Superior temporal gyrus (tissue), 1 donor: ENCODE measurements around the gene ADORA3.
"Not testable (repeated sequence)": the region's sequence is repeated elsewhere in the genome, so short reads cannot be mapped to it uniquely, and the experiment has no call there.

ENCODE experiments used
- DNase-seq: peaks from one replicate; pipeline ENCODE4 v3.0.0-alpha.2; 2016; ENCODE audit errors: extremely low spot score

Gene ADORA3

DNA sequence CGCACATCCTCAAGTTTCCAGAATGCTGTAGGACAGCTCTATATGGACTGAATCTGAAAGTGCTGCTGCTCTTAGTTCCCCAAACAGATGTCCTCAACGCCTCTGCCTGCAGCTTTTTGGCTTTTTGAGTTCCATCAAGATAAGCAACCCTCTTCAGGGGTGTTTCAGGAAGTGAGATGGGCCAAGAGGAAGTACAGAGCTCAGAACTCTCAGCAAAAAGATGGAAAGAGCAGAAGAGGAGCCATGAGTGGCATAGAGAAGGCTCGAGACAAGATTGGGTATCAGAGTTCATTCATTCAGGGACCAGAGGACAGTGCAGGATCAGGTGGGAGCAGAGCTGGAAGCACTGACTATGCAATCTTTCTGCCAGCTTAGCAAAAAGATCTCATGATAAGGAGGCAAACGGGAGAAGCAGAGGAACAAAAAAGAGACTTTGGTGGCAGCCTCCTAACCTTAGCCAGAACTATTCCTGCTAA, at the start of gene ADORA3, which contains the start of gene TMIGD3:
ADORA3 (minus strand) TSS at position 49 of the 476 bp plus-strand sequence. CDS start 279 bp downstream, outside the sequence.
TMIGD3 (minus strand) TSS at position 49 of the 476 bp plus-strand sequence. CDS start 279 bp downstream, outside the sequence.
- DNase-seq: no peak

DNA sequence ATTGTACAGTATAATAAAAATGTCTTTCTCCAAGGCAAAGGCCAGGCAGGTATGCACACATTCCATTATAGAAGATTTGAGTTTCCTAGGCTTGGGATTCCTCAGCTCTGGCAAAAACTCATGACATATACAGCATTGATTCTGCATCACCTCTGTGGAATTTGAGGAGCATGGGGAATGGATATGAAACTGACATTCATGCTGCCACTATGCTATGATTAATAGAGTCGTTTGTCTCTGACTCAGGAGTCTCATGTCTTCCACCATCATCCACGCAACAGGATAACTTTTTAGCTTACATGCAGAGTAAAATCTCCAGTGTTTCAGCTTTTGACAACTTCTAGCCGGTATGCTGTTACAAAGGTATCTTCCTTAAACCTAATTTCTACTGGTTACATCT, 49.8 kb upstream of the ADORA3 start:
- no peak for DNase-seq

DNA sequence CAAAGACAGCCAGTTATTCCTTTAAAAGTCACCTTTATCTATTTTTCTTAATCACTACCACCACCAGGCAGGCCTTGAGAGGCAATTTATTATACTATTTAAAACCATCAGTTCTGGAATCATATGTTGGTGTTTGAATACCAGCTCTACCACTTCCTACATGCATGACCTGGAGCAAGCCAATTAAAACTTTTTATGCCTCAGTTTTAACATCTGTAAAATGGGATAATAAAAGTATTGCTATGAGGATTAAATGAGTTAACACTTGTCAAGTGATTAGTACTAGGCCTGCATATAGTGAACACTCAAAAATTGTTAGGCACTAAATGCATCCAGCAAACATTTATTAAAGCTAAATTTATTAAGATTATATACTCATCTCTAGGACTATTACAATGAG, 49.2 kb upstream of the ADORA3 start:
- DNase-seq: no peak

- DNase-seq: no peak
Observed at GRCh38 chr1:111551623-111552411, 48.4 kb upstream of the ADORA3 start.

DNA sequence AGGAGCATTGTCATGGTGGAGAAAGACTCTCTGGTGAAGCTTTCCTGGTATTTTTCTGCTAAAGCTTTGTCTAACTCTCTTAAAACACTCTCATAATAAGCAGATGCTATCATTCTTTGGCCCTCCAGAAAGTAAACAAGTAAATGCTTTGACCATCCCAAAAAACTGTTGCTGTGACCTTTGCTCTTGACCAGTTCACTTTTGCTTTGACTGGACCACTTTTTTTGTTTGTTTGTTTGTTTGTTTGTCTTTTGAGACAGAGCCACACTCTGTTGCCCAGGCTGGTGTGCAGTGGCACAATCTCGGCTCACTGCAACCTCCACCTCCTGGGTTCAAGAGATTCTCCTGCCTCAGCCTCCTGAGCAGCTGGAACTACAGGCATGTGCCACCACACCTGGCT, 44.4 kb upstream of the ADORA3 start:
- not testable (repeated sequence) for DNase-seq

DNA sequence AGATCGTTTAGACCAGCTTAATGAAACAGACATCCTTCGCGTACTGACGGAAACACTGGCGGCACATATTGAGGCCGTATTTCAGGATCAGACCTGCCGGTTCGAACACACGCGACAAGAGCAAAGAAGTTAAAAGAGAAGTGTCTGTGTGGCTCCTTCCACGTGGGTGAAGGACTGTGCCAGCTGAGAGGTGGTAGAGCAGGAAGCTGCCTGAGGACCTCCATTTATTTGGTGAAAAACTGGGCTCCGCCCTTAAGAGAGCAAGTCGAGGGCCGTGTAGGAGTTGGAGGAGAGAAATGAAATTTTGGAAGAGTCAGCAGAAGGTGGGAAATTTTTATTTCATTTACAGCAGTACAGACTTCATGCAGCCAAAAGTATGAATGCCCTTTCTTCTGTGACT, 38.8 kb upstream of the ADORA3 start:
- no peak for DNase-seq

GRCh38 chr1:111541721-111542120, 38.3 kb upstream of the ADORA3 start:
- no peak for DNase-seq

- no peak for DNase-seq
Observed at GRCh38 chr1:111540928-111541327, 37.5 kb upstream of the ADORA3 start.

GRCh38 chr1:111538343-111539025, 35.1 kb upstream of the ADORA3 start:
- DNase-seq: no peak

DNA sequence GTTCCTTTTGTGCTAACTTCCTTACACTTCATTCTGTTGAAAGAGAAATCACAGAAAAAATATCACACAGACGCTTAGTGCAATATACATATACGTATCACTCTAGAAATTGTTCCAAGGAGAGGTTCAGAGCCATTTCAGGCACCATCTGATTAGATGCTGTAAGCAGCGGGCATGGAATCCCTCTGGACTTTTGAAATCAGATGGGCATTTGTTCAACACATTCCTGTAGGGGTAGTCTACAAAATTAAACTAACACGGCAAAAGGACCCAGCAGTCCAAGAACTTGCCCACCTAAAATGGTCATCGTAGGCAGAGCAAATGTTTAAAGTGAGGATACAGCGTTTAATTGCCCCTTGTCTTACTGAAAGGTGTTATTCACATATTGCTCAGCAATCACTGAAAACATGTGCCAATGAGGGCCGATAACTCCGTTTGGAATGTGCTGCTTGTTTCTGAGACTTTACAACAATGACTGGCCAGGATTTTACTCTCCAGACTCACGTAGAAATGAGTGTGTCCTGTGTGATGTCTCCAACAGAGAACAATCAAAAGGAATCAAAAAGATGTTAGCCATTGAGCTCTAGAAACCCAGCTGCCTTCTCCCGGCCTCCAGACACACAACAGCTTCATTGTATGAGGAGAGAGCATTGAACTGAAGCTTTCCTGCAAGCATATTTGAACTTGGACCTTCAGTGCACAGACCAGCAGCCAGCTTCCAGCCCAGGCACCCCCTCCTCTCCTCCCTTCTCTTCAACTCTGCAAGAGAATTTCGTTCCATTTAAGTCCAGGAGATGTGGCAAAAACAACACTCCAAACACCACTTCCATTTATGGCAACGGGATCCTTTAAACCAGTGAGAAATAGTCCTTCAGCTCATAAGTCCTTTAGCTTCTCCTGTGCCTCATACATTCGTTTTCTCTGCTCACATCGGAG, 32.1 kb upstream of the ADORA3 start:
- DNase-seq: peak; percentile 76

DNA sequence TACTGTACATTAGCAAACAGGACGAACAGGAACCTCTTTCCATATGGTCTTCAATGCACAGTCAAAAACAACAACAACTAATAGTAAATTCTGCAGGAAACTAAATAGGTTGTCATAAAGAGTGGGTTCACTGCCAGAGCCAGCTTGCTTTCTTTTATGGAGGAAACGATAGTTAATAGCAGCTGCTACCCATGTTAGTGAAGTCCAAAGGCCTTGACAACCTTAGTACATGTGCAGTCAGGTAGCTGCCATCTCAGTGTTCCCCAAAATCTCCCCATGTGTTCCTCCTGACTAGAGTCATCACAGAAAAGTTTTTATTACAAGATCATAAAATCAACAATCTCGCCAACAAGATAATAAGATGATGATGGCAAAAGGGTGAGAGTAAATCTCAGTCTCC, 16.6 kb upstream of the ADORA3 start:
- DNase-seq: no peak

GRCh38 chr1:111517469-111518225, 14.2 kb upstream of the ADORA3 start:
- DNase-seq: no peak

DNA sequence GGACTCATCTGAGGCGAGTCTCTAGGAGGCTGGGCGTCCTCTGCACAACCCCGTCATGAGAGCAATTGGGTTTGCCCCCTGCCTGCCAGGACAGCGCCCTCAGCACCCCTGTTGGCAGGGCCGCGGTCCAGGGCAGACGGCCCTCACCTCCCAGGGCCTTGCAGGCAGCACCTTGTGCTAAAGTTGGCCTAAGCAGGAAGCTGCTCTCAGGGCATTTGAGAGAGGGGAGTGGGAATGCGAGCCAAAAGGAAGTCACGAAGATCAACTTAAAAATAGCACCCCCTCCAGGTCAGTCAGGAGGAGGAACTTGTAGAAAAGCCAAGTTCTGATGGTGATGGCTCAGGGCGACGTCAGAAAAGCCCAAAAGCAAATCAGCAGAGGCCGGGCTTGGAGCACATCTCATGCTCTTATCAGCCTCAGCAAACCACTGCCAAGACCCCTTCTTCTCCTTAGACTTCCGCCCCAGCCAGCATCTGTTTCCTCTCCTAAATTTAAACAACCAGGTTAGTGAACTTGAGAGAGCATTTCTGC, 12.6 kb upstream of the ADORA3 start:
- DNase-seq: no peak

GRCh38 chr1:111515291-111516004, 12.0 kb upstream of the ADORA3 start:
- DNase-seq: no peak

DNA sequence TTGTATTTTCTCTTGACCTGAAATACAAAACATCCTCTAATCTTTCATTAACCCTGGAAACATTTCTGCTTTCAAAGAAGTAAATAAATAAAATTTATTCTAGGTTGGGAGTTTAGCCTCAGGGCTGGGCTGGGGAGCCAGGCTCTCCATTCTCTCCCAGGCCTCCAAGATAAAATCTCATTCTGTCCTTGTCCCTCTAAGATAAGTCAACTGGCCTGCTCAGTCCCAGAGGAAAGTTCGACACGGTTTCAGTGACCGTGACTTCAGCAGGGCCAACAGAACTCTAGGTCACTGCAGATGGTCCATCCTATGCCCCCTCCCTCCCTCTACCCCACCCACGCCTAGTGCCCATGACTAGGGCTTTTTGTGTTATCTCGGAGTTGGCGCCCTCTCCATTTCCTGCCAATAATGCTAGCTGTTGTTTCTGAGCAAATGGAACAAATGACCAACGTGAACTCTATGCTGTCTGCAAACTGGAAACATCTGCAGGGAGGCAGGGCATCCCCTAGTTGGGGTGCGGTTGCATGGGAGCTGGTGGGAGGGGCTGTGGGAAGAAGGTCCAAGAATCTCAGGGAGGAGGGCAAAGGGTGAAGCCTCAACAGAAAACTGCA, 10.1 kb upstream of the ADORA3 start:
- DNase-seq: peak; percentile 89

- DNase-seq: no peak
Observed at GRCh38 chr1:111512931-111513330, 9.5 kb upstream of the ADORA3 start.

GRCh38 chr1:111512132-111512889, 8.9 kb upstream of the ADORA3 start:
- no peak for DNase-seq

- DNase-seq: no peak
Observed at GRCh38 chr1:111511370-111511769, 7.9 kb upstream of the ADORA3 start.

- DNase-seq: no peak
Observed at GRCh38 chr1:111509997-111510375, 6.6 kb upstream of the ADORA3 start.
